T-helper 1 cell (primary cell): ENCODE measurements around the gene INTS3.
"Not testable (repeated sequence)": the region's sequence is repeated elsewhere in the genome, so short reads cannot be mapped to it uniquely, and the experiment has no call there.

Source experiments
- DNase-seq, 5 donors: peaks; one replicate each; pipeline ENCODE4 v3.0.0-alpha.2; 2012 to 2020

Gene INTS3

GRCh38 chr1:153779781-153780541, 52.1 kb downstream of the INTS3 start:
- DNase-seq, result no peak

- no peak for DNase-seq
Observed at GRCh38 chr1:153780551-153780950, 52.7 kb downstream of the INTS3 start.

- not testable (repeated sequence) for DNase-seq
Observed at GRCh38 chr1:153782648-153783047, 54.8 kb downstream of the INTS3 start.

- peak; percentile 81 to 93 (median 86) for DNase-seq
Observed at GRCh38 chr1:153783233-153784190, 55.7 kb downstream of the INTS3 start.

GRCh38 chr1:153786038-153786790, 58.4 kb downstream of the INTS3 start:
- DNase-seq, result no peak

GRCh38 chr1:153789478-153790034, 61.7 kb downstream of the INTS3 start:
- DNase-seq, result no peak

GRCh38 chr1:153790313-153790965, 62.6 kb downstream of the INTS3 start:
- no peak for DNase-seq

- peak in 1 of 5 donors; percentile 84 for DNase-seq
Observed at GRCh38 chr1:153790966-153791647, 63.3 kb downstream of the INTS3 start.

GRCh38 chr1:153791648-153792253, 63.9 kb downstream of the INTS3 start:
- DNase-seq, result no peak

- no peak for DNase-seq
Observed at GRCh38 chr1:153792631-153793041, 64.8 kb downstream of the INTS3 start.

GRCh38 chr1:153793261-153793972, 65.6 kb downstream of the INTS3 start:
- no peak for DNase-seq

- DNase-seq, result no peak
Observed at GRCh38 chr1:153793973-153794615, 66.2 kb downstream of the INTS3 start.

GRCh38 chr1:153794624-153795329, 66.9 kb downstream of the INTS3 start:
- no peak for DNase-seq

GRCh38 chr1:153795330-153795837, 67.5 kb downstream of the INTS3 start:
- no peak for DNase-seq

GRCh38 chr1:153795934-153796785, 68.3 kb downstream of the INTS3 start:
- DNase-seq, result no peak

GRCh38 chr1:153796786-153797659, 69.2 kb downstream of the INTS3 start:
- DNase-seq, result peak; percentile 58 to 85 (median 75)

- DNase-seq, result no peak
Observed at GRCh38 chr1:153798468-153798780, 70.6 kb downstream of the INTS3 start.
